IMR-90 (cell line): Measurements from ENCODE around the gene DNAJB7. TPM values are rescaled to one million over a fixed set of nuclear protein-coding genes. Genes with fewer than 3 reads are reported as not detected.

Source experiments
- ATAC-seq: fragments of 200-7000 bp; cut with Tn5 transposase; 2 replicates; pipeline ENCODE4 v1.9.1; 2020; ENCODE audit warnings: low read depth, mild to moderate bottlenecking, moderate library complexity
- BruUV-seq: library from RNA; stranded (reverse); fragments of 400-500 nt; replicated peaks from 2 replicates; lab custom pipeline; 2021; lab: Mats Ljungman, UMichigan
- CTCF ChIA-PET: fragments of 300-600 bp; formaldehyde crosslinking; extraction: SDS; loops from one replicate; lab custom pipeline; 2021; ENCODE audit warnings: antibody characterized with exemption; lab: Yijun Ruan, JAX
- POLR2A ChIA-PET: fragments of 300-600 bp; sonication (Branson Sonifier 250); formaldehyde crosslinking; loops from one replicate; lab custom pipeline; 2022; ENCODE audit warnings: antibody characterized with exemption; ENCODE audit not compliant: unreplicated experiment; lab: Charles Lee
- DNase-seq: peaks from one replicate; pipeline ENCODE4 v3.0.0; 2013
- H2AFZ ChIP-seq: replicated peaks from 2 replicates; pipeline ENCODE3; 2013; ENCODE audit warnings: low read length, mild to moderate bottlenecking; ENCODE audit not compliant: poor library complexity
- H2AK5ac ChIP-seq: 2 replicates; pipeline ENCODE4 v1.6.1; 2013; ENCODE audit warnings: low read depth, low read length, inconsistent platforms
- H2AK9ac ChIP-seq: replicated peaks from 2 replicates; pipeline ENCODE3; 2013; ENCODE audit warnings: mild to moderate bottlenecking, low read depth, low read length, moderate library complexity; ENCODE audit not compliant: poor library complexity
- H2BK120ac ChIP-seq: 2 replicates; pipeline ENCODE4 v1.6.1; 2013; ENCODE audit warnings: low read depth, low read length, inconsistent platforms
- H2BK15ac ChIP-seq: 3 replicates; pipeline ENCODE4 v1.6.1; 2013; ENCODE audit warnings: low read depth, low read length, inconsistent platforms
- H2BK20ac ChIP-seq: 2 replicates; pipeline ENCODE4 v1.6.1; 2013; ENCODE audit warnings: low read depth, mild to moderate bottlenecking, inconsistent platforms, low read length, moderate library complexity
- H2BK5ac ChIP-seq: 2 replicates; pipeline ENCODE4 v1.6.1; 2013; ENCODE audit warnings: mild to moderate bottlenecking, low read depth, low read length, inconsistent platforms; ENCODE audit not compliant: poor library complexity, severe bottlenecking
- H3K14ac ChIP-seq: replicated peaks from 2 replicates; pipeline ENCODE4 v1.6.1; 2013; ENCODE audit warnings: low read depth, low read length, inconsistent platforms
- H3K18ac ChIP-seq: 2 replicates; pipeline ENCODE4 v1.6.1; 2013; ENCODE audit warnings: low read depth, low read length, control low read depth
- H3K23ac ChIP-seq: 2 replicates; pipeline ENCODE4 v1.6.1; 2013; ENCODE audit warnings: low read depth, low read length, inconsistent platforms
- H3K27ac ChIP-seq: 2 replicates; pipeline ENCODE4 v1.5.1; 2013; ENCODE audit warnings: mild to moderate bottlenecking, control low read depth, low read length; ENCODE audit not compliant: insufficient read depth
- H3K27me3 ChIP-seq: 2 replicates; pipeline ENCODE4 v1.6.1; 2013; ENCODE audit warnings: low read length; ENCODE audit not compliant: control insufficient read depth, insufficient read depth
- H3K36me3 ChIP-seq: 2 replicates; pipeline ENCODE4 v1.6.1; 2013; ENCODE audit warnings: low read length, mixed read lengths; ENCODE audit not compliant: control insufficient read depth, insufficient read depth
- H3K4ac ChIP-seq: 2 replicates; pipeline ENCODE4 v1.6.1; 2013; ENCODE audit warnings: low read depth, low read length, inconsistent platforms
- H3K4me1 ChIP-seq: 2 replicates; pipeline ENCODE4 v1.6.1; 2013; ENCODE audit warnings: low read length, mixed read lengths; ENCODE audit not compliant: control insufficient read depth, insufficient read depth
- H3K4me2 ChIP-seq: 2 replicates; pipeline ENCODE4 v1.6.1; 2013; ENCODE audit warnings: low read depth, mild to moderate bottlenecking, control low read depth, low read length, moderate library complexity
- H3K4me3 ChIP-seq: 2 replicates; pipeline ENCODE4 v1.5.1; 2013; ENCODE audit warnings: low read depth, mild to moderate bottlenecking, control low read depth, low read length, moderate library complexity; ENCODE audit not compliant: insufficient read depth
- H3K56ac ChIP-seq: 2 replicates; pipeline ENCODE4 v1.6.1; 2013; ENCODE audit warnings: low read length, inconsistent platforms; ENCODE audit not compliant: insufficient read depth; ENCODE audit errors: extremely low read depth
- H3K79me1 ChIP-seq, 2 experiments: 2 replicates each; pipeline ENCODE4 v1.6.1; 2013; ENCODE audit warnings: low read length in 2 of 2, inconsistent platforms in 1 of 2, low read depth in 1 of 2
- H3K9ac ChIP-seq: 2 replicates; pipeline ENCODE4 v1.6.1; 2013; ENCODE audit warnings: low read depth, low read length, control low read depth
- H3K9me1 ChIP-seq: 2 replicates; pipeline ENCODE4 v1.6.1; 2013; ENCODE audit warnings: low read length, inconsistent platforms; ENCODE audit not compliant: insufficient read depth
- H3K9me3 ChIP-seq: 2 replicates; pipeline ENCODE4 v1.6.1; 2013; ENCODE audit warnings: low read length; ENCODE audit not compliant: control insufficient read depth, insufficient read depth
- H4K20me1 ChIP-seq: 2 replicates; pipeline ENCODE4 v1.6.1; 2013; ENCODE audit warnings: low read length, inconsistent platforms; ENCODE audit not compliant: insufficient read depth
- H4K5ac ChIP-seq: 2 replicates; pipeline ENCODE4 v1.6.1; 2013; ENCODE audit warnings: mild to moderate bottlenecking, low read depth, low read length, control low read depth
- H4K8ac ChIP-seq, 2 experiments: 2 replicates each; pipeline ENCODE4 v1.6.1; 2013; ENCODE audit warnings: low read depth in 2 of 2, low read length in 2 of 2, control low read depth in 1 of 2, inconsistent platforms in 1 of 2
- H4K91ac ChIP-seq: 2 replicates; pipeline ENCODE4 v1.6.1; 2013; ENCODE audit warnings: low read depth, low read length, inconsistent platforms; ENCODE audit not compliant: insufficient read depth
- BHLHE40 ChIP-seq: fragments of 150-350 bp; IDR thresholded peaks from 2 replicates; pipeline ENCODE4 v1.6.1; 2016; ENCODE audit warnings: mild to moderate bottlenecking, low read depth, low read length
- CEBPB ChIP-seq: IDR thresholded peaks from 2 replicates; pipeline ENCODE4 v1.6.1; 2012; ENCODE audit warnings: low read depth, low read length, improper control_type of control experiment
- CHD1 ChIP-seq: IDR thresholded peaks from 2 replicates; pipeline ENCODE4 v1.6.1; 2012; ENCODE audit warnings: low read depth, low read length, improper control_type of control experiment
- CTCF ChIP-seq: conservative IDR thresholded peaks from 2 replicates; pipeline ENCODE4 v1.5.1; 2012; ENCODE audit warnings: mild to moderate bottlenecking, low read depth, low read length, improper control_type of control experiment
- ELK1 ChIP-seq: fragments of 150-350 bp; IDR thresholded peaks from 2 replicates; pipeline ENCODE4 v1.6.1; 2016; ENCODE audit warnings: low read depth, mild to moderate bottlenecking, low read length, moderate library complexity, borderline replicate concordance
- FOS ChIP-seq: fragments of 150-350 bp; IDR thresholded peaks from 2 replicates; pipeline ENCODE4 v1.6.1; 2016; ENCODE audit warnings: low read depth, low read length
- MAFK ChIP-seq: IDR thresholded peaks from 2 replicates; pipeline ENCODE4 v1.6.1; 2012; ENCODE audit warnings: low read depth, low read length, improper control_type of control experiment
- MAZ ChIP-seq: IDR thresholded peaks from 2 replicates; pipeline ENCODE4 v1.6.1; 2012; ENCODE audit warnings: low read depth, mild to moderate bottlenecking, low read length, improper control_type of control experiment, moderate library complexity, borderline replicate concordance
- MXI1 ChIP-seq: IDR thresholded peaks from 2 replicates; pipeline ENCODE4 v1.6.1; 2012; ENCODE audit warnings: low read depth, mild to moderate bottlenecking, low read length, moderate library complexity, borderline replicate concordance
- NFE2L2 ChIP-seq: fragments of 150-350 bp; IDR thresholded peaks from 2 replicates; pipeline ENCODE4 v1.6.1; 2016; ENCODE audit warnings: low read depth, mild to moderate bottlenecking, low read length
- POLR2A ChIP-seq: IDR thresholded peaks from 2 replicates; pipeline ENCODE4 v1.6.1; 2012; ENCODE audit warnings: mild to moderate bottlenecking, low read depth, low read length
- RAD21 ChIP-seq: IDR thresholded peaks from 2 replicates; pipeline ENCODE4 v1.6.1; 2012; ENCODE audit warnings: low read length, improper control_type of control experiment
- RCOR1 ChIP-seq: IDR thresholded peaks from 2 replicates; pipeline ENCODE4 v1.6.1; 2012; ENCODE audit warnings: mild to moderate bottlenecking, low read length, improper control_type of control experiment; ENCODE audit not compliant: insufficient replicate concordance
- RFX5 ChIP-seq: IDR thresholded peaks from 2 replicates; pipeline ENCODE4 v1.8.0; 2012; ENCODE audit warnings: low read depth, mild to moderate bottlenecking, low read length, moderate library complexity
- SMC3 ChIP-seq: fragments of 150-350 bp; IDR thresholded peaks from 2 replicates; pipeline ENCODE4 v1.6.1; 2016; ENCODE audit warnings: low read depth, mild to moderate bottlenecking, antibody characterized with exemption, low read length, moderate library complexity
- USF2 ChIP-seq: fragments of 150-350 bp; IDR thresholded peaks from 2 replicates; pipeline ENCODE4 v1.6.1; 2017; ENCODE audit warnings: mild to moderate bottlenecking, antibody characterized with exemption, low read length, low read depth
- WGBS, 2 experiments: methylation state at CpG; one replicate each; pipeline versions ENCODE4 v1.1.5 to v1.1.7; 2013; ENCODE audit warnings: missing lambda C conversion rate in 2 of 2; ENCODE audit not compliant: insufficient read length in 1 of 2; ENCODE audit errors: extremely low coverage in 2 of 2; 5-methylcytosine and 5-hydroxymethylcytosine counted together
- dilution Hi-C: fragments of 300-500 bp; cut with HindIII; formaldehyde crosslinking; loops from one replicate; pipeline ENCODE4 v1.14.3; 2018; ENCODE audit warnings: low sequenced_read_pairs; ENCODE audit not compliant: unreplicated experiment
- in situ Hi-C: fragments of 300-500 bp; cut with MboI; formaldehyde crosslinking; loops from 3 replicates; pipeline ENCODE4 v1.14.3; 2019; ENCODE audit warnings: low sequenced_read_pairs, inconsistent platforms, mixed read lengths
- intact Hi-C: fragments of 100-400 bp; cut with micrococcal nuclease; formaldehyde crosslinking; loops from 2 replicates; pipeline ENCODE4 v1.10.0; 2022
- polyA plus RNA-seq, 3 experiments: library from polyadenylated mRNA; depleted of rRNA; stranded (reverse); fragments of >200 nt; gene quantifications; 2 replicates each; pipeline ENCODE4 v1.2.3, GENCODE V29; 2012; ENCODE audit warnings: low replicate concordance in 1 of 3
- total RNA-seq: library from RNA; depleted of rRNA; stranded (reverse); fragments of >200 nt; gene quantifications from 2 replicates; pipeline ENCODE4 v1.2.3, GENCODE V29; 2012

The DNAJB7 gene
- total and polyA plus RNA-seq, 2 of the 4 experiments (the other 2 are of a cell fraction), result not detected

- DNase-seq, result no peak
- no peak overlapping the region for H2BK20ac ChIP-seq
- H3K27ac ChIP-seq, result no peak overlapping the region
- no peak overlapping the region for H4K8ac ChIP-seq
- no peak overlapping the region for H4K5ac ChIP-seq
- H3K4me2 ChIP-seq, result no peak overlapping the region
- H3K4me3 ChIP-seq, result no peak overlapping the region
- H3K9ac ChIP-seq, result no peak overlapping the region
- in situ Hi-C loops (loop anchor here (10.0 kb wide), 1 partner anchor 316 kb away; no protein-coding TSS in a partner anchor), intact Hi-C loops (no loop called here), dilution Hi-C loops (no loop called here)
- no peaks in the 10 kb centered on the region; the same call in 1 of the 2 replicates for H3K9me1 ChIP-seq
- H2AK9ac ChIP-seq, result no peak overlapping the region
- POLR2A ChIA-PET, result no interaction called here
- WGBS, 2 experiments, result no CpG with 5 or more reads among the region's 3 CpGs
- H2BK5ac ChIP-seq, result no peak overlapping the region
- no peak overlapping the region for H3K14ac ChIP-seq
- TF ChIP-seq SMC3 (no peak), MAZ (no peak), MXI1 (no peak), RCOR1 (no peak), ELK1 (no peak), FOS (no peak), BHLHE40 (no peak), CEBPB (no peak), POLR2A (no peak), MAFK (no peak), USF2 (no peak), CTCF (no peak), RAD21 (no peak), NFE2L2 (no peak), RFX5 (no peak), CHD1 (no peak)
- H3K36me3 ChIP-seq, result peaks cover 48% of the 10 kb centered on the region
- no peak overlapping the region for H2BK120ac ChIP-seq
- peaks cover 19% of the 10 kb centered on the region for H4K20me1 ChIP-seq
- ATAC-seq, result no peak
- no peak overlapping the region for H2AK5ac ChIP-seq
- peaks cover 2% of the 10 kb centered on the region; the same call in 1 of the 2 replicates for H3K4me1 ChIP-seq
- CTCF ChIA-PET, result interaction anchor here (1.0 to 1.5 kb wide), 2 partner anchors 61 to 155 kb away, joined by 3 to 5 read pairs; no protein-coding TSS in a partner anchor
- no TSS peak for BruUV-seq
- no peak overlapping the region for H3K18ac ChIP-seq
- H3K56ac ChIP-seq, result no peak overlapping the region
- no peak overlapping the region for H3K4ac ChIP-seq
- H4K91ac ChIP-seq, result no peak overlapping the region
- no peak overlapping the region for H2BK15ac ChIP-seq
- H3K27me3 ChIP-seq, result no peaks in the 10 kb centered on the region
- H3K9me3 ChIP-seq, result no peaks in the 10 kb centered on the region
- no peak overlapping the region for H2AFZ ChIP-seq
- H3K23ac ChIP-seq, result no peak overlapping the region
- peaks cover 31 to 50% of the 10 kb centered on the region in 2 experiments for H3K79me1 ChIP-seq
Observed at GRCh38 chr22:40838486-40838885, 23.4 kb downstream of the DNAJB7 start.
